AG10803 (cell line): ENCODE measurements around the gene PARG.
"Not testable (repeated sequence)": the region's sequence is repeated elsewhere in the genome, so short reads cannot be mapped to it uniquely, and the experiment has no call there.

Experiments used
- DNase-seq: peaks from one replicate; pipeline ENCODE4 v3.0.0; 2010; ENCODE audit warnings: low read depth
- H3K4me3 ChIP-seq: 2 replicates; pipeline ENCODE4 v1.5.1; 2011; ENCODE audit warnings: mild to moderate bottlenecking, low read length, control low read depth
- CTCF ChIP-seq: conservative IDR thresholded peaks from 2 replicates; pipeline ENCODE4 v1.5.1; 2011; ENCODE audit warnings: mild to moderate bottlenecking, low read length, control low read depth, inconsistent platforms

PARG gene

GRCh38 chr10:49776851-49777250 is 165.0 kb downstream of the PARG start:
- no peak for TF ChIP-seq CTCF
- no peak for DNase-seq
- no peak overlapping the region for H3K4me3 ChIP-seq

- no peak for DNase-seq
- TF ChIP-seq CTCF: no peak
- no peak overlapping the region for H3K4me3 ChIP-seq
Measured at GRCh38 chr10:49775014-49775413, 166.8 kb downstream of the PARG start.

GRCh38 chr10:49772944-49773343 is 168.9 kb downstream of the PARG start:
- H3K4me3 ChIP-seq: not testable (repeated sequence)

GRCh38 chr10:49771046-49771445 is 170.8 kb downstream of the PARG start:
- DNase-seq, H3K4me3 ChIP-seq: not testable (repeated sequence)

More at GRCh38 chr10:49772944-49773343, 168.9 kb downstream of the PARG start:
- DNase-seq: not testable (repeated sequence)

GRCh38 chr10:49769692-49770091 is 172.1 kb downstream of the PARG start:
- DNase-seq: no peak
- no peak for TF ChIP-seq CTCF

GRCh38 chr10:49768731-49769130 is 173.1 kb downstream of the PARG start:
- no peak overlapping the region for H3K4me3 ChIP-seq
- no peak for DNase-seq
- no peak for TF ChIP-seq CTCF

More at GRCh38 chr10:49769692-49770091, 172.1 kb downstream of the PARG start:
- H3K4me3 ChIP-seq: no peak overlapping the region

GRCh38 chr10:49768329-49768728 is 173.5 kb downstream of the PARG start:
- H3K4me3 ChIP-seq: no peak overlapping the region
- no peak for TF ChIP-seq CTCF

More at GRCh38 chr10:49768329-49768728, 173.5 kb downstream of the PARG start:
- DNase-seq: no peak
